GM10266 (cell line): ENCODE results near the gene CISH.

Source experiments
- DNase-seq: peaks from one replicate; pipeline ENCODE4 v3.0.0; 2012; ENCODE audit errors: extremely low spot score
- TF ChIP-seq, protein P1 (sequence below): IDR thresholded peaks from 2 replicates; pipeline ENCODE4 v1.5.1; 2012; ENCODE audit warnings: mild to moderate bottlenecking, low read depth; ENCODE audit not compliant: control insufficient read depth, insufficient read depth; ENCODE audit errors: missing control alignments

CISH gene

DNA sequence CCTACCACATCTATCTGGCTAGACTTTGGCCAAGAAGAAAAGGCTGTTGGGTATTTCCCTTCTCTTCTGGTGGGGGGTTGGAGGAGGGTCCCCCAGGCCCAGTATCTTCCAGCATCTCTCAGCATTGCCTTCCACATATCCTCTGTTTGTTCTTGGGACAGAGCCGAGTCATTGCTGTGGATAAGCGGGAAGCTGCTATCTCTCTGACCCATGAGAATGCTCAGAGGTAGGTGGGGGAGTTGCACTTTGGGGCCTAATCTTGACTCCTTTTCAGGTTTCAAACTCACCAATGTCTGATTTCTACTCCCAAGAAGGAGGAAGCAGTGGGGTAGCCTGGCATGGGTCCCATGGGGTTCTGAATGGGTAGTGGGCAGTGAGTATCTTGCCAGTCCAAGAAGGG lies 34.2 kb downstream of the CISH start:
- TF ChIP-seq, protein P1, sequence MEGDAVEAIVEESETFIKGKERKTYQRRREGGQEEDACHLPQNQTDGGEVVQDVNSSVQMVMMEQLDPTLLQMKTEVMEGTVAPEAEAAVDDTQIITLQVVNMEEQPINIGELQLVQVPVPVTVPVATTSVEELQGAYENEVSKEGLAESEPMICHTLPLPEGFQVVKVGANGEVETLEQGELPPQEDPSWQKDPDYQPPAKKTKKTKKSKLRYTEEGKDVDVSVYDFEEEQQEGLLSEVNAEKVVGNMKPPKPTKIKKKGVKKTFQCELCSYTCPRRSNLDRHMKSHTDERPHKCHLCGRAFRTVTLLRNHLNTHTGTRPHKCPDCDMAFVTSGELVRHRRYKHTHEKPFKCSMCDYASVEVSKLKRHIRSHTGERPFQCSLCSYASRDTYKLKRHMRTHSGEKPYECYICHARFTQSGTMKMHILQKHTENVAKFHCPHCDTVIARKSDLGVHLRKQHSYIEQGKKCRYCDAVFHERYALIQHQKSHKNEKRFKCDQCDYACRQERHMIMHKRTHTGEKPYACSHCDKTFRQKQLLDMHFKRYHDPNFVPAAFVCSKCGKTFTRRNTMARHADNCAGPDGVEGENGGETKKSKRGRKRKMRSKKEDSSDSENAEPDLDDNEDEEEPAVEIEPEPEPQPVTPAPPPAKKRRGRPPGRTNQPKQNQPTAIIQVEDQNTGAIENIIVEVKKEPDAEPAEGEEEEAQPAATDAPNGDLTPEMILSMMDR: no peak

DNA sequence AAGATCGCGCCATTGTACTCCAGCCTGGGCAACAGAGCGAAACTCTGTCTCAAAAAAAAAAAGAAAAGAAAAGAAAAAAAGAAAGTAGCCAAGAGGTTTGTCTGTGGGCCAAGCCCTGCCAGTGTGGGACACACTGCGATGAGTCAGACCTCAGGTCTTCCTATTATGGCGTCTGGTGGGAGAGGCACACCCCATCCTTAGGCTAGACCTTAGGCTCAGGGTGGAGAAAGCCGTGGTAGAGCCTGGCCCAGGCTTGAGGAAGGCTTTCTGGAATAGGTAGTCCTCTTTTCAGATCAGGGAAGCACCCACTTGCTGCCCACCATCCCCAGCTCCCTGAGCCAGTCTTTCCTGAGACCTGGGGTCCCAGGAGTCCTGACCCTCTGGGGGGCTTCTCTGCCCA lies 36.2 kb downstream of the CISH start:
- TF ChIP-seq, protein P1: no peak
- no peak for DNase-seq

More for the DNA sequence above, 34.2 kb downstream of the CISH start:
- no peak for DNase-seq

DNA sequence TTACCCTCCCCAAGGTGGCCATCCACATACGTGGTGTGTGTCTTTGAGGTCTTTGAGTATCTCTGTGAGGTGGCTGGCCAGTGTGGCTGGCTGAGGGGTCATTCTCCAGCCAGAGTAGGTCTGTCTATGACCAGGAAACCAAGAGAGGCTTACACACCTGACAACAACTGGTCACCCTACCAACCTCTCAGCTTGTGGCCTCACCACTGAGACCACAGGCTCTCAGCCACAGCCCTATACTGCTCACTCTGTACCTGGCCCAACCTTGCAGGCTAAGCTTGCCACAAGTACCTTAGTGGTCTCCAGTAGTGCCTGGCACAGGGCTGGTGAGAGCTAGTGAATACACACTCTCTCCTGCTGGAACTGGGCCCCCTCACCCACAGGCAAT lies 37.1 kb downstream of the CISH start:
- DNase-seq: no peak
- TF ChIP-seq, protein P1: no peak

DNA sequence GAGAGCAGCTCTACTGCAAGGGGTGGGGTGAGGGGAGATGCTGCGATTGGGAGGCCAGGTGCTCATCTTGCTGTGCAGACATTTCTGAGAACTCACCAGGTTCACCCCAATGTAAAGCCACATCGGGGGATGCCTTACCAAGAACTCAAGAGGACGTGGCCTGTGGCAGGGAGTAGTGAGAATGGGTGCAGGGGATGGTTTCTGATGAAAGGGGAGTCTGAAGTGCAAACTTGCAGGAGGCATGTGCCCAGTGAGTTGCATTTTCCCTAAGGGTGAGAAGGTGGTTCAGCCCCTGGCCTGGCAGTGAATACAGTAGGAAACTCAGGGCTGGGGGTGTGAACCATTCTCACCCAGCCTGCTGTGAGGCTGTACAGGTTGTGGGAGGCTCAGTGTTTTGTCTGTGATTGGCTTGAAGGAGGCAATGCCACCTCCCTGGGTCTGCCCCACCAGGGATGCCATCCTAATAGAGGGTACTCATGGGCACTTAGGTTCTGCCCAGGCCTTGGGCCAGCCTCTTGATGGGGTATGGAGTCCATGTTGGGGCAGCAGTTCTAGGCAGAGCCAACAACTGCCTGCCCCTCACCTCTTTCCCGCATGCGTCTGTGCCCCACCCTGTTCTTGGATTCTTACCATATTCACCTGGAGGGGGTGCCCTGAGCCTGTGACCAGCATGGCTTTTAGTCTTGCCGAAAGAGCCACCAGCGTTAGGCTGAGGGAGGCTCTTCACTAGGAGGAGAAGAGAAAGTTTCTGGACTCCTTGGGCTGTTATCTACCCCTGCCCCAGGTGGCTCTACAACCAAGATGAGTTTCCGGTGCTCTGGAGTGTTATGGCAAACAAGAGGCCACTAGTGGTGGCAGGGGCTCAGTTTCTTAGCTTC lies 37.8 kb downstream of the CISH start:
- DNase-seq: no peak
- TF ChIP-seq, protein P1: no peak

DNA sequence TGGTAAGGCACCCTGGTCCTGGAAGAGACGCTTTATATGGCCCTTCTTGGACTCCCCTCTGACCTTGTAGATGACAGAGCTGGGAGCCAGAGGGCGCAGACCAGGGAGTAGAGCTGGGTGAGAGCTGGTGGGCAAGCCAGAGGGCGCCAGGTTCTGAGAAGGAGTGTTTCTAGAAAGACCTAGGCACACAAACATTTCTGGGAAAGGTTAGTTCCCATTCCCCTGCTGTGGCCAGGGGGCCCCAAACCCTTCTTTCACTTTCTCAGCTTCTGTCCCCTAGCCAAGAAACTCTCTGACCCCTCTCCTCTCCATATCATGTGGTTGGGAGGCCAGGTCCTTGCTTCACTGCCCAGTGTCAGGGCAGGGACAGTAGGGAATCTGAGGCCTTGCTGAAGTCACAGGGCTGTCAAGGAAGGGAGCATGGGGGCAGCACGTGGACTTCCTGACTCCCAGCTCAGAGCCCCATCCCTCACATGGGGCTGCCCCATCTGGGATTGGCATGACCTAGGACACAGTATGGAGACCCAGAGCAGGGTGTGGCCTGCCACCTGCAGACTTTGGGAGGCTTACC lies 38.7 kb downstream of the CISH start:
- no peak for DNase-seq
- TF ChIP-seq, protein P1: no peak

DNA sequence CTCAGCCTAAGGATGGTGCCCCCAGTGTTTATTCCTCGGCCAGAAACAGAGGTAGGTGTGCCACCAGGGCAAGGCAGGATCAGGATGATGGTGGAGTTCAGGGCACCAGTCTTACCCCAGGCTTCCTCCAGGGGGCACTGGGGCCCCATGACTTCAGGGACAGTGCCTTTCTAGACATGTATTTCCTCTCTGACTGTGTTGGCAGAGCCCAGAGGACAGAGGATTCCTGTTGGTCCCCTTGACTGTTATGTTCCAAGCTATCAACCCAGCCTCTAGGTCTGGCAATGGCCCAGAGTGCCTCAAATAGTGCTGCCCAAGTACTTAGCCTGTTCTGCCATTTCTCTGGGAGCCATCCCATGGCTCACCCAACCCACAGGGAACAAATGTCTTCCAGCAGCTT lies 39.4 kb downstream of the CISH start:
- peak; percentile 82 for DNase-seq
- TF ChIP-seq, protein P1: peak; percentile 88

DNA sequence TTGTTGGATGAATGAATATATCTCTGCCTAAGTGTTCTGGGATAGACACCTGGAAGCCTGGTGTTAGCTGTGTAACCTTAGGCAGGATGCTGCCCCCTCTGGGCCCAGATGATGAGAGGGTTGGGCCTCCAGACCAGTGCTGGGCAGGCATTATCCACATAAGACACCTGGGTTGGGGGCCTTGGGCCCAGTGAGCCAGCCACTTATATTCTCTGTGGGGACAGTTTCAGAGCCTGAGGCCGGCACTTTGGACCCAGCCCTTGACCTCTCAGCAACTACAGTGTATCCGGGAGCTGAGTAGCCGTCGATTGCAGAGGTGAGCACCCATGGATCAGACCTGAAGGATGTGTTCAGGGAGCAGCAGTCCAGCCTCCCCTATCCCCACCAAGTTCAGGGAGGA lies 40.1 kb downstream of the CISH start:
- DNase-seq: no peak
- TF ChIP-seq, protein P1: no peak
